SJSA1 (cell line): Measurements from ENCODE around the gene MLLT3. TPM values are rescaled to one million over a fixed set of nuclear protein-coding genes. Genes with fewer than 3 reads are reported as not detected.
"Not testable (repeated sequence)": the region's sequence is repeated elsewhere in the genome, so short reads cannot be mapped to it uniquely, and the experiment has no call there.

Experiments used
- DNase-seq, 2 experiments: peaks; one replicate each; pipeline ENCODE4 v3.0.0-alpha.2; 2015 to 2020; ENCODE audit warnings: low spot score in 2 of 2, low read depth in 1 of 2
- H3K27ac ChIP-seq: fragments of 250-450 bp; sonication (Bioruptor Pico); 2 replicates; pipeline ENCODE4 v1.5.1; 2020; ENCODE audit warnings: mild to moderate bottlenecking, moderate library complexity
- H3K27me3 ChIP-seq: fragments of 250-450 bp; sonication (Bioruptor Pico); replicated peaks from 2 replicates; pipeline ENCODE4 v1.5.1; 2020; ENCODE audit warnings: mild to moderate bottlenecking, moderate library complexity
- H3K36me3 ChIP-seq: fragments of 250-450 bp; sonication (Bioruptor Pico); 2 replicates; pipeline ENCODE4 v1.5.1; 2020; ENCODE audit warnings: mild to moderate bottlenecking
- H3K4me1 ChIP-seq: fragments of 250-450 bp; sonication (Bioruptor Pico); replicated peaks from 2 replicates; pipeline ENCODE4 v1.6.1; 2021; ENCODE audit warnings: mild to moderate bottlenecking
- H3K4me3 ChIP-seq: fragments of 250-450 bp; sonication (Bioruptor Pico); 2 replicates; pipeline ENCODE4 v1.5.1; 2020; ENCODE audit warnings: mild to moderate bottlenecking
- H3K9me3 ChIP-seq: fragments of 250-450 bp; sonication (Bioruptor Pico); replicated peaks from 2 replicates; pipeline ENCODE4 v1.5.1; 2020; ENCODE audit warnings: mild to moderate bottlenecking
- total RNA-seq: library from RNA; depleted of rRNA; stranded (reverse); fragments of >200 nt; shearing (Covaris generic); gene quantifications from 2 replicates; pipeline ENCODE4 v1.2.3, GENCODE V29; 2014

Gene MLLT3
- total RNA-seq, 1 experiment from 2014 or later = 13.9 TPM

GRCh38 chr9:20598367-20598766 lies 23.9 kb downstream of the MLLT3 start:
- H3K27ac ChIP-seq = peak overlapping the region; percentile 66
- H3K27me3 ChIP-seq = no peaks in the 10 kb centered on the region

GRCh38 chr9:20597862-20598261 lies 24.4 kb downstream of the MLLT3 start:
- H3K27ac ChIP-seq = peak overlapping the region; percentile 66; the same call in 1 of the 2 replicates
- no peaks in the 10 kb centered on the region for H3K9me3 ChIP-seq
- H3K4me1 ChIP-seq = peaks cover 57% of the 10 kb centered on the region
- no peak overlapping the region for H3K4me3 ChIP-seq
- DNase-seq = no peak
- H3K27me3 ChIP-seq = no peaks in the 10 kb centered on the region
- H3K36me3 ChIP-seq = no peaks in the 10 kb centered on the region

More at GRCh38 chr9:20598367-20598766, 23.9 kb downstream of the MLLT3 start:
- no peak overlapping the region for H3K4me3 ChIP-seq
- H3K4me1 ChIP-seq = peaks cover 57% of the 10 kb centered on the region
- no peak for DNase-seq
- no peaks in the 10 kb centered on the region for H3K9me3 ChIP-seq
- H3K36me3 ChIP-seq = no peaks in the 10 kb centered on the region

- Histone ChIP-seq H3K36me3 (no peaks in the 10 kb centered on the region), H3K27me3 (no peaks in the 10 kb centered on the region), H3K9me3 (no peaks in the 10 kb centered on the region), H3K4me3 (no peak overlapping the region), H3K27ac (no peak overlapping the region; the same call in 1 of the 2 replicates), H3K4me1 (peaks cover 48% of the 10 kb centered on the region)
- DNase-seq = no peak
Observed at GRCh38 chr9:20594608-20595007, 27.7 kb downstream of the MLLT3 start.

GRCh38 chr9:20593537-20593936 lies 28.8 kb downstream of the MLLT3 start:
- Histone ChIP-seq H3K27ac (peak overlapping the region; percentile 78), H3K36me3 (no peaks in the 10 kb centered on the region), H3K27me3 (no peaks in the 10 kb centered on the region), H3K4me3 (no peak overlapping the region), H3K9me3 (no peaks in the 10 kb centered on the region), H3K4me1 (peaks cover 39% of the 10 kb centered on the region)
- peak in 1 of 2 experiments; percentile 37 for DNase-seq

GRCh38 chr9:20593105-20593504 lies 29.2 kb downstream of the MLLT3 start:
- Histone ChIP-seq H3K9me3 (no peaks in the 10 kb centered on the region), H3K27ac (peak overlapping the region; percentile 78), H3K4me3 (no peak overlapping the region), H3K36me3 (no peaks in the 10 kb centered on the region), H3K27me3 (no peaks in the 10 kb centered on the region), H3K4me1 (peaks cover 35% of the 10 kb centered on the region)
- no peak for DNase-seq

- H3K9me3 ChIP-seq = no peaks in the 10 kb centered on the region
- peak overlapping the region; percentile 78 for H3K27ac ChIP-seq
- no peak overlapping the region for H3K4me3 ChIP-seq
- no peaks in the 10 kb centered on the region for H3K36me3 ChIP-seq
- H3K4me1 ChIP-seq = peaks cover 31% of the 10 kb centered on the region
- H3K27me3 ChIP-seq = no peaks in the 10 kb centered on the region
- no peak for DNase-seq
Observed at GRCh38 chr9:20592673-20593072, 29.6 kb downstream of the MLLT3 start.

GRCh38 chr9:20591223-20591622 lies 31.1 kb downstream of the MLLT3 start:
- no peaks in the 10 kb centered on the region for H3K27me3 ChIP-seq
- H3K27ac ChIP-seq = no peak overlapping the region
- H3K4me3 ChIP-seq = no peak overlapping the region
- no peak for DNase-seq
- H3K36me3 ChIP-seq = no peaks in the 10 kb centered on the region
- no peaks in the 10 kb centered on the region for H3K9me3 ChIP-seq
- peaks cover 28% of the 10 kb centered on the region for H3K4me1 ChIP-seq

GRCh38 chr9:20584968-20585643 lies 37.2 kb downstream of the MLLT3 start:
- H3K4me3 ChIP-seq = no peak overlapping the region
- no peaks in the 10 kb centered on the region for H3K4me1 ChIP-seq
- H3K36me3 ChIP-seq = no peaks in the 10 kb centered on the region
- no peak overlapping the region for H3K27ac ChIP-seq
- H3K9me3 ChIP-seq = no peaks in the 10 kb centered on the region
- DNase-seq = no peak
- H3K27me3 ChIP-seq = no peaks in the 10 kb centered on the region

- not testable (repeated sequence) for H3K36me3 ChIP-seq, H3K4me3 ChIP-seq, DNase-seq, H3K27me3 ChIP-seq, H3K4me1 ChIP-seq, H3K9me3 ChIP-seq, H3K27ac ChIP-seq
Observed at GRCh38 chr9:20583088-20583487, 39.2 kb downstream of the MLLT3 start.

GRCh38 chr9:20582150-20582549 lies 40.1 kb downstream of the MLLT3 start:
- no peaks in the 10 kb centered on the region for H3K9me3 ChIP-seq
- H3K36me3 ChIP-seq = no peaks in the 10 kb centered on the region
- no peaks in the 10 kb centered on the region for H3K27me3 ChIP-seq
- no peaks in the 10 kb centered on the region for H3K4me1 ChIP-seq
- DNase-seq = no peak
- no peak overlapping the region for H3K4me3 ChIP-seq
- no peak overlapping the region for H3K27ac ChIP-seq

GRCh38 chr9:20580673-20581072 lies 41.6 kb downstream of the MLLT3 start:
- Histone ChIP-seq H3K4me3 (no peak overlapping the region), H3K9me3 (no peaks in the 10 kb centered on the region)

GRCh38 chr9:20579524-20580314 lies 42.6 kb downstream of the MLLT3 start:
- DNase-seq = no peak
- Histone ChIP-seq H3K36me3 (no peaks in the 10 kb centered on the region), H3K27ac (no peak overlapping the region), H3K9me3 (no peaks in the 10 kb centered on the region), H3K4me3 (no peak overlapping the region), H3K27me3 (no peaks in the 10 kb centered on the region), H3K4me1 (no peaks in the 10 kb centered on the region)

More at GRCh38 chr9:20580673-20581072, 41.6 kb downstream of the MLLT3 start:
- DNase-seq = no peak
- Histone ChIP-seq H3K27me3 (no peaks in the 10 kb centered on the region), H3K36me3 (no peaks in the 10 kb centered on the region), H3K4me1 (no peaks in the 10 kb centered on the region), H3K27ac (no peak overlapping the region)

GRCh38 chr9:20573023-20573422 lies 49.3 kb downstream of the MLLT3 start:
- DNase-seq = no peak
- no peak overlapping the region for H3K27ac ChIP-seq
- peaks cover 30% of the 10 kb centered on the region for H3K4me1 ChIP-seq

GRCh38 chr9:20570756-20571155 lies 51.5 kb downstream of the MLLT3 start:
- Histone ChIP-seq H3K36me3 (no peaks in the 10 kb centered on the region), H3K27ac (peak overlapping the region; percentile 94), H3K27me3 (no peaks in the 10 kb centered on the region), H3K9me3 (no peaks in the 10 kb centered on the region), H3K4me3 (no peak overlapping the region), H3K4me1 (peaks cover 31% of the 10 kb centered on the region)
- peak in 1 of 2 experiments; percentile 56 for DNase-seq

More at GRCh38 chr9:20573023-20573422, 49.3 kb downstream of the MLLT3 start:
- no peaks in the 10 kb centered on the region for H3K9me3 ChIP-seq
- no peaks in the 10 kb centered on the region for H3K27me3 ChIP-seq
- no peaks in the 10 kb centered on the region for H3K36me3 ChIP-seq
- H3K4me3 ChIP-seq = no peak overlapping the region
